ENCODE measurements around the gene RCC2. TPM values are rescaled to one million over a fixed set of nuclear protein-coding genes. Genes with fewer than 3 reads are reported as not detected.
"Not testable (repeated sequence)": the region's sequence is repeated elsewhere in the genome, so short reads cannot be mapped to it uniquely, and the experiment has no call there.

RCC2 gene
- 100 to 1,000 TPM; 112 to 181 TPM for total RNA-seq

GRCh38 chr1:17439250-17440073, at the start of gene RCC2:
TSS of gene RCC2 (minus strand) at chr1:17439677. CDS start at chr1:17438514, 1,163 bp downstream.
- peak; percentile 77 for DNase-seq (ENCODE audit: low spot score)
- Mint-ChIP-seq H3K4me3 (peak within 1 kb of the TSS; percentile 93), H3K27me3 (peaks cover 8 to 10% of the 10 kb centered on the region in 2 donors), H3K4me1 (ENCODE audit: low read depth in 2 of 2) (peaks cover 5 to 22% of the 10 kb centered on the region in 2 donors), H3K36me3 (no peaks in the 10 kb centered on the region), H3K27ac (peak within 1 kb of the TSS; percentile 89 to 94), H3K9me3 (no peaks in the 10 kb centered on the region)
- peak; percentile 85 for ATAC-seq

- no peak overlapping the region for H3K27ac Mint-ChIP-seq
- ATAC-seq (no peak), DNase-seq (ENCODE audit: low spot score) (no peak)
- no peaks in the 10 kb centered on the region for H3K36me3 Mint-ChIP-seq
- H3K27me3 Mint-ChIP-seq = peaks cover 8 to 12% of the 10 kb centered on the region in 2 donors
- H3K9me3 Mint-ChIP-seq = no peaks in the 10 kb centered on the region
- H3K4me3 Mint-ChIP-seq = no peak overlapping the region
- no peaks in the 10 kb centered on the region for H3K4me1 Mint-ChIP-seq (ENCODE audit: low read depth in 2 of 2)
These were observed 46.8 kb upstream of the RCC2 start for GRCh38 chr1:17486242-17486641.

- no peaks in the 10 kb centered on the region for H3K36me3 Mint-ChIP-seq
- ATAC-seq (no peak), DNase-seq (ENCODE audit: low spot score) (no peak)
- no peak overlapping the region for H3K27ac Mint-ChIP-seq
- H3K4me1 Mint-ChIP-seq (ENCODE audit: low read depth in 2 of 2) = no peaks in the 10 kb centered on the region
- H3K9me3 Mint-ChIP-seq = no peaks in the 10 kb centered on the region
- H3K27me3 Mint-ChIP-seq = peaks cover 8 to 12% of the 10 kb centered on the region in 2 donors
- no peak overlapping the region for H3K4me3 Mint-ChIP-seq
These were observed 45.8 kb upstream of the RCC2 start for GRCh38 chr1:17485281-17485680.

GRCh38 chr1:17481981-17482380, 42.5 kb upstream of the RCC2 start:
- H3K27me3 Mint-ChIP-seq = peaks cover 8 to 14% of the 10 kb centered on the region in 2 donors
- not testable (repeated sequence) for ATAC-seq; H3K27ac Mint-ChIP-seq; H3K4me1 Mint-ChIP-seq (ENCODE audit: low read depth in 2 of 2); DNase-seq (ENCODE audit: low spot score); H3K4me3 Mint-ChIP-seq; H3K9me3 Mint-ChIP-seq; H3K36me3 Mint-ChIP-seq

GRCh38 chr1:17480846-17481245, 41.4 kb upstream of the RCC2 start:
- no peak for ATAC-seq
- H3K4me3 Mint-ChIP-seq = no peak overlapping the region
- DNase-seq (ENCODE audit: low spot score) = no peak
- peaks cover 8 to 14% of the 10 kb centered on the region in 2 donors for H3K27me3 Mint-ChIP-seq
- H3K9me3 Mint-ChIP-seq = no peaks in the 10 kb centered on the region
- no peak overlapping the region for H3K27ac Mint-ChIP-seq
- H3K36me3 Mint-ChIP-seq = no peaks in the 10 kb centered on the region
- no peaks in the 10 kb centered on the region for H3K4me1 Mint-ChIP-seq (ENCODE audit: low read depth in 2 of 2)

GRCh38 chr1:17475752-17476151, 36.3 kb upstream of the RCC2 start:
- Mint-ChIP-seq H3K36me3 (no peaks in the 10 kb centered on the region), H3K27me3 (peaks cover 0 to 2% of the 10 kb centered on the region in 2 donors), H3K27ac (no peak overlapping the region), H3K4me1 (ENCODE audit: low read depth in 2 of 2) (no peaks in the 10 kb centered on the region), H3K9me3 (no peaks in the 10 kb centered on the region), H3K4me3 (no peak overlapping the region)
- ATAC-seq (peak in 1 of 2 donors; percentile 36), DNase-seq (ENCODE audit: low spot score) (no peak)

GRCh38 chr1:17474836-17475555, 35.5 kb upstream of the RCC2 start:
- H3K36me3 Mint-ChIP-seq; ATAC-seq; H3K27me3 Mint-ChIP-seq; H3K4me3 Mint-ChIP-seq; H3K4me1 Mint-ChIP-seq (ENCODE audit: low read depth in 2 of 2); DNase-seq (ENCODE audit: low spot score); H3K27ac Mint-ChIP-seq; H3K9me3 Mint-ChIP-seq: not testable (repeated sequence)

- peaks cover 0 to 5% of the 10 kb centered on the region in 2 donors for H3K27me3 Mint-ChIP-seq
- H3K36me3 Mint-ChIP-seq = no peaks in the 10 kb centered on the region
- H3K4me3 Mint-ChIP-seq = no peak overlapping the region
- no peak for ATAC-seq
- no peaks in the 10 kb centered on the region for H3K9me3 Mint-ChIP-seq
- no peak overlapping the region for H3K27ac Mint-ChIP-seq
- no peak for DNase-seq (ENCODE audit: low spot score)
- H3K4me1 Mint-ChIP-seq (ENCODE audit: low read depth in 2 of 2) = no peaks in the 10 kb centered on the region
These were observed 33.3 kb upstream of the RCC2 start for GRCh38 chr1:17472814-17473213.

GRCh38 chr1:17471393-17471792, 31.9 kb upstream of the RCC2 start:
- no peak for ATAC-seq
- no peak for DNase-seq (ENCODE audit: low spot score)
- H3K9me3 Mint-ChIP-seq = no peaks in the 10 kb centered on the region
- H3K36me3 Mint-ChIP-seq = no peaks in the 10 kb centered on the region
- no peaks in the 10 kb centered on the region for H3K4me1 Mint-ChIP-seq (ENCODE audit: low read depth in 2 of 2)
- H3K27ac Mint-ChIP-seq = no peak overlapping the region
- H3K4me3 Mint-ChIP-seq = no peak overlapping the region
- peaks cover 0 to 5% of the 10 kb centered on the region in 2 donors for H3K27me3 Mint-ChIP-seq

GRCh38 chr1:17470021-17470799, 30.7 kb upstream of the RCC2 start:
- Mint-ChIP-seq H3K9me3 (no peaks in the 10 kb centered on the region), H3K4me1 (ENCODE audit: low read depth in 2 of 2) (no peaks in the 10 kb centered on the region), H3K4me3 (no peak overlapping the region), H3K27ac (no peak overlapping the region), H3K36me3 (no peaks in the 10 kb centered on the region), H3K27me3 (peaks cover 0 to 7% of the 10 kb centered on the region in 2 donors)
- DNase-seq (ENCODE audit: low spot score) = no peak
- ATAC-seq = no peak

GRCh38 chr1:17468357-17469265, 29.1 kb upstream of the RCC2 start:
- H3K27me3 Mint-ChIP-seq; H3K4me3 Mint-ChIP-seq; H3K36me3 Mint-ChIP-seq; DNase-seq (ENCODE audit: low spot score); H3K9me3 Mint-ChIP-seq; H3K4me1 Mint-ChIP-seq (ENCODE audit: low read depth in 2 of 2); H3K27ac Mint-ChIP-seq; ATAC-seq: not testable (repeated sequence)

GRCh38 chr1:17466359-17466758, 26.9 kb upstream of the RCC2 start:
- Mint-ChIP-seq H3K27me3 (peaks cover 0 to 8% of the 10 kb centered on the region in 2 donors), H3K4me1 (ENCODE audit: low read depth in 2 of 2) (no peaks in the 10 kb centered on the region), H3K36me3 (no peaks in the 10 kb centered on the region), H3K27ac (no peak overlapping the region), H3K4me3 (no peak overlapping the region), H3K9me3 (no peaks in the 10 kb centered on the region)
- DNase-seq (ENCODE audit: low spot score) = no peak
- ATAC-seq = no peak

- no peak for ATAC-seq
- Mint-ChIP-seq H3K27me3 (peaks cover 0 to 5% of the 10 kb centered on the region in 2 donors), H3K4me1 (ENCODE audit: low read depth in 2 of 2) (no peaks in the 10 kb centered on the region), H3K9me3 (no peaks in the 10 kb centered on the region), H3K4me3 (no peak overlapping the region), H3K36me3 (no peaks in the 10 kb centered on the region), H3K27ac (no peak overlapping the region)
- DNase-seq (ENCODE audit: low spot score) = no peak
These were observed 25.8 kb upstream of the RCC2 start for GRCh38 chr1:17465228-17465627.
